Thyroid gland (tissue), 4 donors: ENCODE results near the gene ARHGEF3. TPM values are rescaled to one million over a fixed set of nuclear protein-coding genes. Genes with fewer than 3 reads are reported as not detected.

Experiments used
- DNase-seq, 2 donors: peaks; one replicate each; pipeline ENCODE4 v3.0.0-alpha.2; 2019
- H3K27ac ChIP-seq, 3 donors: fragments of 200-600 bp; sonication (generic); 1 replicate in 2 of 3; 2 replicates in 1 of 3; pipeline ENCODE4 v1.5.1; 2016 to 2019; ENCODE audit warnings: mild to moderate bottlenecking in 1 of 3, moderate library complexity in 1 of 3
- H3K27me3 ChIP-seq: fragments of 200-600 bp; sonication (generic); one replicate; pipeline ENCODE4 v1.5.1; 2019
- H3K36me3 ChIP-seq, 2 donors: fragments of 200-600 bp; sonication (generic); one replicate each; pipeline ENCODE4 v1.5.1; 2016 to 2019
- H3K4me1 ChIP-seq, 2 donors: fragments of 200-600 bp; sonication (generic); one replicate each; pipeline ENCODE4 v1.5.1; 2017 to 2019
- H3K4me3 ChIP-seq, 3 donors: fragments of 200-600 bp; sonication (generic); replicated peaks in 1 of 3; 1 replicate in 2 of 3; 2 replicates in 1 of 3; pipeline ENCODE4 v1.5.1; 2016; ENCODE audit warnings: mild to moderate bottlenecking in 1 of 3
- H3K9me3 ChIP-seq: fragments of 200-600 bp; sonication (generic); one replicate; pipeline ENCODE4 v1.5.1; 2017
- POLR2A ChIP-seq, 2 donors: fragments of 450-650 bp; IDR thresholded peaks; one replicate each; pipeline ENCODE4 v1.6.1; 2017; ENCODE audit warnings: antibody characterized with exemption in 2 of 2, mild to moderate bottlenecking in 2 of 2, moderate library complexity in 1 of 2
- WGBS, 2 donors: methylation state at CpG; one replicate each; pipeline ENCODE4 v1.1.5; 2017; 5-methylcytosine and 5-hydroxymethylcytosine counted together
- intact Hi-C: fragments of 100-400 bp; cut with DNase I; formaldehyde crosslinking; loops from one replicate; pipeline ENCODE4 v1.15.1; 2023
- total RNA-seq, 4 donors: library from RNA; depleted of rRNA; stranded (reverse); fragments of >200 nt; gene quantifications; one replicate each; pipeline ENCODE4 v1.2.3, GENCODE V29; 2016
- TF ChIP-seq, protein P1 (sequence below), 6 experiments: fragments of 200-600 bp in 3 of 6; fragments of 450-650 bp in 3 of 6; sonication (generic) in 3 of 6; IDR thresholded peaks; one replicate each; pipeline ENCODE4 v1.5.1; 2016 to 2019; ENCODE audit warnings: antibody characterized with exemption in 6 of 6, mild to moderate bottlenecking in 2 of 6, inconsistent platforms in 1 of 6, moderate library complexity in 1 of 6

ARHGEF3 gene
- total RNA-seq, 4 donors from 2014 or later = 15.7 to 20.8 (median 18.8) TPM

DNA sequence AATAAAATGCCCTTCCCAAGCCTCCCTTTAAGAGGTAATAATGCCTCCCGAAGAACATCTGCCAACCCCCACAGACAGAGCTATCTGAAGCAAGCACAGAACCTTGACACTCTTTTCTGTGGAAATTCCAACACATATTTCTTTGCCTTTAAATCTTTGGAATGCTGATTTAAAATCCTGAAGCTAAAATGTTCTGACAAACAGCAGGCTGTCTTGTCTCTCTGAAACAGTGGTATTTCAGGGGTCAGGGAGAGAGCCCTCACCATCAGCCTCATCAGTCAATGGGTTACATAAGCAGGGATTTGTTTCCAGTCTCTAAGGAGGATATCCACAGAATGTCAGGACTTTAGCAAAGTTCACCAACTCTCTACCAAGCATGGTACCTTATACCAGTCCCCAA lies 27.8 kb upstream of the ARHGEF3 start:
- WGBS, 2 donors = 94 to 100% methylated on average over 1 of the region's 1 CpG
- intact Hi-C loops = no loop called here

DNA sequence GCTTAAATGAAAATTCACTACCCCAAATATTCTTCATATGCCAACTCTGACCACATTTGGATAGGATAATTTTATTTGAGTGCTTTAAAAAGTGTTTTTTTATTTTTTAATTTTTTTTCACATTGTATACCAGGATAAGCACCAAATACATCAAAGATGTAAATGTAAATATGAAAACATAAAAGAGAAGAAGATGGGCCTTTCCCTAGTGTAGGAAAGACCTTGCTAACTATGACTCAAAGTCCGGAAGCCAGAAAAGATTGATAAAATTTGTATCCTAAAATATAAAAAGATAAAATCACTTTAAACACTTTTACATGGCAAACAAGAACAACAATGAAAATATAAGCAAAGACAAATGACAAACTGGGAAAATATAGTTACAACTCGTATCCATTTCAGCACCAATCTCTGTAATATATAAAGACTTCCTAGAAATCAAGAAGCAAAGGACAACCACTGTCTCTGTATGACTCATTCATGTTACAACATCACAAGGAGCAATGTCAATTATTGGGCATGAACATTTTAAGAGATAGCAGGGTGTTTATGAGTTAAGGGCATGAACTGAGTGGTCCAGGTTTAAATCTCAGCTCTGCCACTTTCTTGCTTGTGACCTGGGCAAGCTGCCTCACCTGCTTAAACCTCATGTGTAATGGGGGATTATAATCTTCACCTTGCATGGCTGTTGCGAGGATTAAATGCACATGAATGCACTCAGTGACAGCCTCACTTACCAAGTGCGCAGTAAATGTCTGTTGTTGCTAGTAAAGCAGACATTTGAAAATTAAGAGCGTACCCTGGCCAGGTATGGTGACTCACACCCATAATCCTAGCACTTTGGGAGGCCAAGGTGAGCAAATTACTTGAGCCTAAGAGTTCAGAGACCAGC lies 25.3 kb upstream of the ARHGEF3 start:
- Histone ChIP-seq H3K27me3 (no peaks in the 10 kb centered on the region), H3K4me3 (no peak overlapping the region), H3K4me1 (peaks cover 0 to 20% of the 10 kb centered on the region in 2 donors), H3K9me3 (no peaks in the 10 kb centered on the region), H3K36me3 (no peaks in the 10 kb centered on the region), H3K27ac (no peak overlapping the region)
- WGBS, 2 donors = 94 to 95% methylated on average over 5 of the region's 5 CpGs
- intact Hi-C loops = no loop called here
- TF ChIP-seq, protein P1, sequence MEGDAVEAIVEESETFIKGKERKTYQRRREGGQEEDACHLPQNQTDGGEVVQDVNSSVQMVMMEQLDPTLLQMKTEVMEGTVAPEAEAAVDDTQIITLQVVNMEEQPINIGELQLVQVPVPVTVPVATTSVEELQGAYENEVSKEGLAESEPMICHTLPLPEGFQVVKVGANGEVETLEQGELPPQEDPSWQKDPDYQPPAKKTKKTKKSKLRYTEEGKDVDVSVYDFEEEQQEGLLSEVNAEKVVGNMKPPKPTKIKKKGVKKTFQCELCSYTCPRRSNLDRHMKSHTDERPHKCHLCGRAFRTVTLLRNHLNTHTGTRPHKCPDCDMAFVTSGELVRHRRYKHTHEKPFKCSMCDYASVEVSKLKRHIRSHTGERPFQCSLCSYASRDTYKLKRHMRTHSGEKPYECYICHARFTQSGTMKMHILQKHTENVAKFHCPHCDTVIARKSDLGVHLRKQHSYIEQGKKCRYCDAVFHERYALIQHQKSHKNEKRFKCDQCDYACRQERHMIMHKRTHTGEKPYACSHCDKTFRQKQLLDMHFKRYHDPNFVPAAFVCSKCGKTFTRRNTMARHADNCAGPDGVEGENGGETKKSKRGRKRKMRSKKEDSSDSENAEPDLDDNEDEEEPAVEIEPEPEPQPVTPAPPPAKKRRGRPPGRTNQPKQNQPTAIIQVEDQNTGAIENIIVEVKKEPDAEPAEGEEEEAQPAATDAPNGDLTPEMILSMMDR (IDR thresholded peaks at IDR 0.05) = no peak
- TF ChIP-seq POLR2A (IDR thresholded peaks at IDR 0.05) = no peak
- no peak for DNase-seq

More for the DNA sequence above, 27.8 kb upstream of the ARHGEF3 start:
- Histone ChIP-seq H3K9me3 (no peaks in the 10 kb centered on the region), H3K36me3 (no peaks in the 10 kb centered on the region), H3K27me3 (no peaks in the 10 kb centered on the region), H3K4me1 (peaks cover 0 to 5% of the 10 kb centered on the region in 2 donors), H3K27ac (no peak overlapping the region), H3K4me3 (no peak overlapping the region)
- TF ChIP-seq, protein P1 (IDR thresholded peaks at IDR 0.05) = no peak
- no peak for TF ChIP-seq POLR2A (IDR thresholded peaks at IDR 0.05)
- no peak for DNase-seq

DNA sequence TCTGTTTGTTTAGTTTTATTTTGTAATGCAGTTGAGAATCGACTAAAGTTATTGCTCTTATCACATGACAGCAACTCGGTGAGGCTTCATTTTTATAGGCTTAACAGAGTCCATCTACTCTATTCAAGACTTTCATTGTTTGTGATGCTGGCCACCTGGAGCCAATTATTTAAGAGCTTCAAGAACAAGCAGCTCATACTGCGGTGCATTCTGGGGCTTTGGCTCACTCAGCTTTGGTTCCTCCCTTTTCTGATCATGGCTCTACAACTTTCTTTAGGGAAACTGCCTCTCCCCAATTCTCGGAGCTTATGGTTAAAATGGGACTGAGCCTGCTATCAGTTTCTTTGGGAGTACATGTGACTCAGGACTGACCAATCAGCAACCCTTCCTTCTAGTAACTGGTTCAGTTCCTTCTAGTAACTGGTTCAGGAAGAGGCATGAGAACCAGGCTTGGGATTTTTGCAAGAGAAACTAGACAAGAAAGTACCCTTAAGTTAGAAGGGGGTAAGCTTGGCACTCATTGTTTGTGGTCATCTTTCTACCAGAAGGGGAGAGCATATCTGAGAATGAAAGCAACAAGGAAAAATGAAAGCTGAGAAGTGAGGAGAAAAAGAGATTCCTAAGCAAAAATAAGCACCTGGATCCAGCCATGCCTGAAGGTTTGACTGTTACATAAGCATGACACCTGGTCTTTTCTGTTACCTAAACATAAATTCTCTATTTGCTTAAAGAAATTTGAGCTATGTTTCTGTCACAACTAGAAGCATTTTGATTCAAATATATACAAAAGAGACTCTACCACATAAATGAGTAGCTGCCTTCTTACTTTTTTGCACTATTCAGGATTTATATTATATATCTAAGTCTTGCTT lies 24.1 kb upstream of the ARHGEF3 start:
- H3K4me1 ChIP-seq = peaks cover 0 to 20% of the 10 kb centered on the region in 2 donors
- H3K36me3 ChIP-seq = no peaks in the 10 kb centered on the region
- DNase-seq = no peak
- H3K27ac ChIP-seq = no peak overlapping the region
- 50 to 59% methylated on average over 4 of the region's 4 CpGs for WGBS, 2 donors
- H3K27me3 ChIP-seq = no peaks in the 10 kb centered on the region
- no peak for TF ChIP-seq POLR2A (IDR thresholded peaks at IDR 0.05)
- TF ChIP-seq, protein P1 (IDR thresholded peaks at IDR 0.05) = no peak
- H3K9me3 ChIP-seq = no peaks in the 10 kb centered on the region
- no peak overlapping the region for H3K4me3 ChIP-seq
- intact Hi-C loops = no loop called here

DNA sequence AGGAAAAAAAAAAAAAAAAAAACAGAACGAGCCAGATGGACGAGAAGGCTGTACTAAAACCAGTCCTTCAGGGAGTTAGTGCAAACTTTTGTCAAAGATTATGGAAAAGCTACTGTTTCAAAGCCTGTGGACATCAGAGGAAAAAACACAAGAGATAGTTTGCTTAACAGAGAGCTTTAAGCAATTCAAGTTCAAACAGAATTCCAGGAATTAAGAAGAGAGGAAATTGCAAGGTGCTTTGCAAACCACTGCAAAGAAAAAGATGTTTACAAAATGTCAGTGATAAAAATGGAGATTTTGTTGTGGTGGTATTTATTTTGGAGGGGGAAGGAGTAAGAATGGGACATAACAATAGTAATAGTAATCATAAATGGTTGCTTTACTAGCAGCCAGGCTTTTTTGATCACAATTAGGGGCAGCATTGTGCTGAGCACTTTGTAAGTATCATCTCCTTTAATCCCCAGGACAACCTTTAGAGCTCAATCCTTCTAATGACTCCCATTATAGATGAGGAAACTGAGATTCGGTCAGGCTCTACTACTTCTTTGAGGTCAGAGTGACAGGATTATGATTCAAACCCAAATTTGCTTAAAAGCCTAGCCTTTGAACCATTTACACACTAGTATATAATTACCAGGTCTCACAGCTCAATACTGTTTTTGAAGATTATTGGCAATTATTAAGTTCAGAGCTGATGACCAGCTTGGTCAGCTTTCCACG lies 22.4 kb upstream of the ARHGEF3 start:
- Histone ChIP-seq H3K27me3 (no peaks in the 10 kb centered on the region), H3K36me3 (no peaks in the 10 kb centered on the region), H3K9me3 (no peaks in the 10 kb centered on the region), H3K4me3 (no peak overlapping the region), H3K27ac (no peak overlapping the region), H3K4me1 (peaks cover 0 to 20% of the 10 kb centered on the region in 2 donors)
- intact Hi-C loops = no loop called here
- no peak for DNase-seq
- 35 to 39% methylated on average over 4 of the region's 4 CpGs for WGBS, 2 donors
- no peak for TF ChIP-seq POLR2A (IDR thresholded peaks at IDR 0.05)
- TF ChIP-seq, protein P1 (IDR thresholded peaks at IDR 0.05) = no peak
